Panc1 (cell line): ENCODE data around the gene RAB22A.

Source experiments
- CTCF ChIP-seq: fragments of 450-650 bp; IDR thresholded peaks from 2 replicates; pipeline ENCODE4 v1.5.1; 2017; ENCODE audit warnings: mild to moderate bottlenecking
- POLR2AphosphoS5 ChIP-seq: IDR thresholded peaks from 2 replicates; pipeline ENCODE4 v1.6.1; 2012; ENCODE audit warnings: mild to moderate bottlenecking, low read depth, low read length, moderate library complexity
- SIN3A ChIP-seq: IDR thresholded peaks from 2 replicates; pipeline ENCODE4 v1.6.1; 2012; ENCODE audit warnings: low read depth, mild to moderate bottlenecking, low read length, moderate library complexity, borderline replicate concordance; ENCODE audit not compliant: insufficient read depth
- TCF7L2 ChIP-seq: IDR thresholded peaks from 2 replicates; pipeline ENCODE4 v1.6.1; 2011; ENCODE audit warnings: mild to moderate bottlenecking, low read depth, low read length, inconsistent platforms

DNA sequence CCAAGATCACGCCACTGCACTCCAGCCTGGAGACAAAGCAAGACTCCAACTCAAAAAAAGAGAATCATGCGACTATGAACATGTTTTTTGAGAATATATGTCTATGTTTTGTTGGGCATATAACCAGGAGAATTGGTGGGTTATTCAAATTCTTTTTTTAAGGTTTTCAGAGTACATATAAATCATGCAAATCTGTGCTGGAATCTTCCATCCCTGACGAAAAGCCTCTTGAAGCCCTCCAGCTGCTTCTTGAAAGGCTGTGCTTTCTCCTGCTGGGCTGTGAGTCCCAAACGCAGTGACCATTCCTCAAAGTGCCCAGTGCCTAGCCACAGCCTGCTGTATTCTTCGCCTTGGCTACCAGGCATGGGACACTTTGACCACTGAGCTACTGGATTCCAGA, 9.2 kb upstream of the RAB22A start:
- TF ChIP-seq CTCF (no peak), POLR2AphosphoS5 (no peak), SIN3A (no peak), TCF7L2 (no peak)
